Measurements from ENCODE around the gene TMC1. TPM values are rescaled to one million over a fixed set of nuclear protein-coding genes. Genes with fewer than 3 reads are reported as not detected.
"Not testable (repeated sequence)": the region's sequence is repeated elsewhere in the genome, so short reads cannot be mapped to it uniquely, and the experiment has no call there.

TMC1 gene
- total RNA-seq, 1 experiment from 2014 or later = not detected

DNA sequence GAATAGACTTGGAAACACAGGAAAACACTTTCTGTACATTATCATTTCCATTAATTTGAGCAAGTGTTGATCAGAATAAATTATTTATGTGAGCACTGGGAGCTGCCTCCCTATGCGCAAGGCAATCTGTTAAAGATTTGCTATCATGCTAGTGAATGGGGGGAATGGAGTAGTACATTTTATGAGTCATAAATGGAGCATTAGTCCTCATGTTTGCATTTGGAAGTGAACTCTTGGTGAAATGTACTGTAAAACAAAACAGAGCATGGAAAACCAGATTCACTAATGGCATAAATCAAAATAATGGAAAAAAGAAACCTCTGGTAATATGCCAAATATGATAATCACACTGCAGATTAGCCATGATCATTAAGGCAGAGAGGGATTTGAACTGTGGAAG, 40.5 kb upstream of the TMC1 start:
- Histone ChIP-seq H3K9me2 (replicated peaks; ENCODE audit: insufficient read depth, low read length) (no peaks in the 10 kb centered on the region), H2AFZ (ENCODE audit: low read length) (no peak overlapping the region), H3K4me3 (ENCODE audit: low read length) (no peak overlapping the region), H3K27ac (ENCODE audit: low read length) (no peak overlapping the region), H3K36me3 (ENCODE audit: insufficient read depth, low read length) (no peaks in the 10 kb centered on the region), H3K4me1 (ENCODE audit: low read length) (no peaks in the 10 kb centered on the region), H3K27me3 (ENCODE audit: low read length) (no peaks in the 10 kb centered on the region), H3K9me3 (ENCODE audit: low read length) (no peaks in the 10 kb centered on the region), H4K20me1 (ENCODE audit: insufficient read depth, low read depth, low read length) (no peaks in the 10 kb centered on the region), H3K4me2 (ENCODE audit: low read depth, low read length, poor library complexity, severe bottlenecking) (no peak overlapping the region), H3K79me2 (ENCODE audit: low read length) (no peaks in the 10 kb centered on the region), H3K9ac (ENCODE audit: low read length) (no peak overlapping the region)
- DNase-seq = no peak

DNA sequence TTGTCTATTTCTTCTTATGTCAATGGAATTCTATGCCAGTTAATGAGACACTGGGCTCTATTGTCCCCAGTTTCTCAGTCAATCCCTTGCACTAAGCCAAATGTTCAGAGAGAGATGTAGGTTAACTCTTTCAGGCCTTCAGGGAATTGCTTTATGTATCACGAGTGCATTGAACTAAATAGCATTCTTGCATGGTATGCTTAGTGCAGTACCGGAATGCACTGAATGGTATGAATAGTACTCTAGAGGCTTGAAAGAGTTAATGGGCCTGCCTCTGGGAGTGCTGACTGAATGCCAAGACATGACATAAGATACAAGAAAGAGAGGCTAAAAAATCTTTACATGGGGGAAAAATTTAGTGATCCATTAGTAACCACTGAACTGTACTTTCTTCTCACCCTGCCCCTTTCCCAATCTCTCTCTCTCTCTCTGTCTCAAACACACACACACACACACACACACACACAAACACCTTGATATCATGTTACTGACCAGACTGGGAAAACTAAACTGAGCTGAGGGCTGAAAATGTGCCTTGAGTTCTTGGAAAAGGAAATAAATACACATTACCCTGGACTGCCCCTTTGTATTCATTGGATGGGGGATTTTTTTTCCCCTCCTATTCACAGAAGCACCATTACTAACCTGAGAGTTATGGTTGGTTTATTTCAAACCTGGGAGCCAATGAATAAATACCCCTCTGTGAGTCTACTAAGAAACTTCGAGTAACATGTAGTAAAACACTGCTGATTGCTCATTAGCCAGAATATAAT, 35.4 kb upstream of the TMC1 start:
- H3K27me3 ChIP-seq (ENCODE audit: low read length) = no peaks in the 10 kb centered on the region
- no peaks in the 10 kb centered on the region for H3K9me2 ChIP-seq (replicated peaks; ENCODE audit: insufficient read depth, low read length)
- no peaks in the 10 kb centered on the region for H4K20me1 ChIP-seq (ENCODE audit: insufficient read depth, low read depth, low read length)
- DNase-seq = no peak
- no peak overlapping the region for H3K4me3 ChIP-seq (ENCODE audit: low read length)
- no peaks in the 10 kb centered on the region for H3K4me1 ChIP-seq (ENCODE audit: low read length)
- H3K27ac ChIP-seq (ENCODE audit: low read length) = no peak overlapping the region
- no peaks in the 10 kb centered on the region for H3K9me3 ChIP-seq (ENCODE audit: low read length)
- no peak overlapping the region for H3K4me2 ChIP-seq (ENCODE audit: low read depth, low read length, poor library complexity, severe bottlenecking)
- H3K36me3 ChIP-seq (ENCODE audit: insufficient read depth, low read length) = no peaks in the 10 kb centered on the region
- no peaks in the 10 kb centered on the region for H3K79me2 ChIP-seq (ENCODE audit: low read length)
- no peak overlapping the region for H3K9ac ChIP-seq (ENCODE audit: low read length)
- H2AFZ ChIP-seq (ENCODE audit: low read length) = no peak overlapping the region

DNA sequence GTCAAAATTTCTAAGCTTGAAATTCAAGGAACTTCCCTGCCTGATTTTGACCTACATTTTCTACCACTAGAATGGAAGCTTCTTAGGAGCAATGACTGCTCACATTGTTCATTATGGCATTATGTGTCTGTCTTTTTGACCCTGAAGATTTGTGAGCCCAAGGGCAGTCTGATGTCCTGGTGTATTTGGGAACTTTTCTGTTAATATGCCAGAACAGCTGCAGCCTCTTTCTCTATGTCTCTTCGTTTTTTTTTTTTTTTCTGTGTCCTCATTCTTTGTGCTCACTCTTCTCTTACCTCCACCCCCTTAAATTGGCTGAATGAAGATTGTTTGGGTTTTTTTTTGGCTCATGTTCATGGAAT, 34.8 kb upstream of the TMC1 start:
- H2AFZ ChIP-seq (ENCODE audit: low read length) = no peak overlapping the region
- no peaks in the 10 kb centered on the region for H3K9me3 ChIP-seq (ENCODE audit: low read length)

DNA sequence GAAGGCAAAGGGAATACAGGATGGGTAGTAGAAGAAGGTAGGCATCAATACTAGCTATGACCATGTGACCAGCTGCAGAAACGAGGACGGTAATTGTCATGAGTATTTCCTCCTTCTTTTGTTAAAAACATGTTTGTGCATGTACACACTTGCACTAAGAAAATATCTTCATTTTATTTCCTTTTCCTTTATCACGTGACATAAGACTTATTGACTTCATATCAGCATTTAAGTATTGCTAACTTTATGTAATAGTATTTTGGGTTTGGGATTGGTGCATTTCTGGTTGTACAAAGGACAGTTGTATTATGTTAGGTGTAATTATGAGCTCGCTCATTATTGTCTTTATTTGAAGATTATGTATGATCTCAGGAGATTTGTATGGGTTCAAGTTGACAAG, 33.7 kb upstream of the TMC1 start:
- not testable (repeated sequence) for H3K27me3 ChIP-seq (ENCODE audit: low read length); H3K9ac ChIP-seq (ENCODE audit: low read length); H3K4me2 ChIP-seq (ENCODE audit: low read depth, low read length, poor library complexity, severe bottlenecking); H3K36me3 ChIP-seq (ENCODE audit: insufficient read depth, low read length); H3K4me3 ChIP-seq (ENCODE audit: low read length); H3K27ac ChIP-seq (ENCODE audit: low read length); H3K4me1 ChIP-seq (ENCODE audit: low read length); H3K9me2 ChIP-seq (replicated peaks; ENCODE audit: insufficient read depth, low read length); H2AFZ ChIP-seq (ENCODE audit: low read length); H3K79me2 ChIP-seq (ENCODE audit: low read length); H4K20me1 ChIP-seq (ENCODE audit: insufficient read depth, low read depth, low read length); H3K9me3 ChIP-seq (ENCODE audit: low read length); DNase-seq

More for the DNA sequence above, 34.8 kb upstream of the TMC1 start:
- no peaks in the 10 kb centered on the region for H3K9me2 ChIP-seq (replicated peaks; ENCODE audit: insufficient read depth, low read length)
- no peaks in the 10 kb centered on the region for H3K79me2 ChIP-seq (ENCODE audit: low read length)
- H3K4me3 ChIP-seq (ENCODE audit: low read length) = no peak overlapping the region
- DNase-seq = no peak
- no peaks in the 10 kb centered on the region for H3K36me3 ChIP-seq (ENCODE audit: insufficient read depth, low read length)
- no peak overlapping the region for H3K27ac ChIP-seq (ENCODE audit: low read length)
- H4K20me1 ChIP-seq (ENCODE audit: insufficient read depth, low read depth, low read length) = no peaks in the 10 kb centered on the region
- no peak overlapping the region for H3K4me2 ChIP-seq (ENCODE audit: low read depth, low read length, poor library complexity, severe bottlenecking)
- no peaks in the 10 kb centered on the region for H3K27me3 ChIP-seq (ENCODE audit: low read length)
- no peak overlapping the region for H3K9ac ChIP-seq (ENCODE audit: low read length)
- H3K4me1 ChIP-seq (ENCODE audit: low read length) = no peaks in the 10 kb centered on the region

- Histone ChIP-seq H3K4me1 (ENCODE audit: low read length) (no peaks in the 10 kb centered on the region), H3K9ac (ENCODE audit: low read length) (no peak overlapping the region), H3K4me2 (ENCODE audit: low read depth, low read length, poor library complexity, severe bottlenecking) (no peak overlapping the region), H3K27me3 (ENCODE audit: low read length) (no peaks in the 10 kb centered on the region), H3K36me3 (ENCODE audit: insufficient read depth, low read length) (no peaks in the 10 kb centered on the region), H3K27ac (ENCODE audit: low read length) (no peak overlapping the region), H4K20me1 (ENCODE audit: insufficient read depth, low read depth, low read length) (no peaks in the 10 kb centered on the region), H2AFZ (ENCODE audit: low read length) (no peak overlapping the region), H3K4me3 (ENCODE audit: low read length) (no peak overlapping the region), H3K9me3 (ENCODE audit: low read length) (no peaks in the 10 kb centered on the region), H3K79me2 (ENCODE audit: low read length) (no peaks in the 10 kb centered on the region), H3K9me2 (replicated peaks; ENCODE audit: insufficient read depth, low read length) (no peaks in the 10 kb centered on the region)
- DNase-seq = no peak
These were observed 31.4 kb upstream of the TMC1 start for GRCh38 chr9:72489986-72490385.

DNA sequence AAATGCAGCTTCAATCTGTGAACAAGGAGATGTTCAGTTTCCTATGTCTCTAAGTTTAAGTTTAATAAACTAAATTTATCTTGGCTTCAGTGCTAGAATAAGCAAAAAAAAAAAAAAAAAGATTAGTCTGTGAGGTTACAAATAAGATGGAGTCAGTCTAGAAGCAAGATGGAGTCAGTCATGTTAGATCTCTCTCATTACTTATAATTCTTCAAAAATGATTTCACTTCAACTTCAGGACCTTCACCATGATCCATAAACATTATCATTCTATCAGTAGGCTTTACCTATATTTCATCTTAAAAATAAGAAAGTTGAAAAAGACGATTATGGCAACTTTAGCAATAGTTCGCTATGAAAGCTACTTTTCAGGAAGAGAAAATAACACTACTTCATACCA, 30.2 kb upstream of the TMC1 start:
- Histone ChIP-seq H3K36me3 (ENCODE audit: insufficient read depth, low read length) (no peaks in the 10 kb centered on the region), H3K4me2 (ENCODE audit: low read depth, low read length, poor library complexity, severe bottlenecking) (no peak overlapping the region), H3K27me3 (ENCODE audit: low read length) (no peaks in the 10 kb centered on the region), H3K9me3 (ENCODE audit: low read length) (no peaks in the 10 kb centered on the region), H2AFZ (ENCODE audit: low read length) (no peak overlapping the region), H3K4me1 (ENCODE audit: low read length) (no peaks in the 10 kb centered on the region), H3K9me2 (replicated peaks; ENCODE audit: insufficient read depth, low read length) (no peaks in the 10 kb centered on the region), H3K9ac (ENCODE audit: low read length) (no peak overlapping the region), H3K4me3 (ENCODE audit: low read length) (no peak overlapping the region), H3K79me2 (ENCODE audit: low read length) (no peaks in the 10 kb centered on the region), H4K20me1 (ENCODE audit: insufficient read depth, low read depth, low read length) (no peaks in the 10 kb centered on the region), H3K27ac (ENCODE audit: low read length) (no peak overlapping the region)
- DNase-seq = no peak

- no peak overlapping the region for H2AFZ ChIP-seq (ENCODE audit: low read length)
- no peaks in the 10 kb centered on the region for H3K27me3 ChIP-seq (ENCODE audit: low read length)
- DNase-seq = no peak
- no peaks in the 10 kb centered on the region for H3K9me2 ChIP-seq (replicated peaks; ENCODE audit: insufficient read depth, low read length)
- H3K4me1 ChIP-seq (ENCODE audit: low read length) = no peaks in the 10 kb centered on the region
- no peak overlapping the region for H3K27ac ChIP-seq (ENCODE audit: low read length)
- no peaks in the 10 kb centered on the region for H3K36me3 ChIP-seq (ENCODE audit: insufficient read depth, low read length)
- no peaks in the 10 kb centered on the region for H3K9me3 ChIP-seq (ENCODE audit: low read length)
- H3K9ac ChIP-seq (ENCODE audit: low read length) = no peak overlapping the region
- no peaks in the 10 kb centered on the region for H4K20me1 ChIP-seq (ENCODE audit: insufficient read depth, low read depth, low read length)
- H3K79me2 ChIP-seq (ENCODE audit: low read length) = no peaks in the 10 kb centered on the region
- H3K4me3 ChIP-seq (ENCODE audit: low read length) = no peak overlapping the region
- H3K4me2 ChIP-seq (ENCODE audit: low read depth, low read length, poor library complexity, severe bottlenecking) = no peak overlapping the region
These were observed 27.4 kb upstream of the TMC1 start for GRCh38 chr9:72494051-72494450.

DNA sequence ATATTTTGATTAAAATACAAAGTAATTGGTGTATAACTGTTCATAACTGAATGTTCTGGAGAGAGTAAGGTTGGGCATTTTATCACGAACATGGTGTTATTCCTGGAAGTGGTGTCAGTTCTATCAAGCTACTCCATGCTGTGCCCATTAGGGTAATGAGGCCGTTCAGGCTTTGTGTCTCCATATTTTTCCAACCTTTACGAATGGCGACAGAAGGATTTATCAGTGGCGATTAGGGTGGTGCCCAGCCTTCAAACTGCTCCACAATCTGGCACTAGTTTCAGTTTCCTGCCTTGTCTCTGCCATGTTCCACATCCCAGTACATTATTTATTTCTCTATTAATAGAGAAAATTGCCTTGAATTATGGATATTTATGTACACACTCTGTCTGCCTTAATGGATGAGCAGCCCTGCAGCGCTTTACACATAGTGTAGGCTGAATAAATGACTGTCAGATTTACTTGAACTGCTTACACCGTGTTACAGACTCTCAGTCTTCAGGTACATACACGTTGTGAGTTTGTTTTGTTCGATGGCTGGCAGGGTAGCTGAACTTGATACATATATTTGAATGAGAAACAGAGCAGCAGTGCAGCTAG, 23.9 kb upstream of the TMC1 start:
- H3K79me2 ChIP-seq (ENCODE audit: low read length) = no peaks in the 10 kb centered on the region
- no peaks in the 10 kb centered on the region for H3K9me3 ChIP-seq (ENCODE audit: low read length)
- H3K4me3 ChIP-seq (ENCODE audit: low read length) = no peak overlapping the region
- H3K36me3 ChIP-seq (ENCODE audit: insufficient read depth, low read length) = no peaks in the 10 kb centered on the region
- no peak for DNase-seq
- no peaks in the 10 kb centered on the region for H4K20me1 ChIP-seq (ENCODE audit: insufficient read depth, low read depth, low read length)
- no peaks in the 10 kb centered on the region for H3K27me3 ChIP-seq (ENCODE audit: low read length)
- no peak overlapping the region for H3K27ac ChIP-seq (ENCODE audit: low read length)
- H3K4me1 ChIP-seq (ENCODE audit: low read length) = no peaks in the 10 kb centered on the region
- H3K4me2 ChIP-seq (ENCODE audit: low read depth, low read length, poor library complexity, severe bottlenecking) = no peak overlapping the region
- H3K9ac ChIP-seq (ENCODE audit: low read length) = no peak overlapping the region
- H2AFZ ChIP-seq (ENCODE audit: low read length) = no peak overlapping the region
- no peaks in the 10 kb centered on the region for H3K9me2 ChIP-seq (replicated peaks; ENCODE audit: insufficient read depth, low read length)
